22Rv1 (cell line): ENCODE results near the gene UBN1.

Experiments used
- CTCF ChIP-seq: fragments of 450-650 bp; IDR thresholded peaks from 2 replicates; pipeline ENCODE4 v1.5.1; 2017; ENCODE audit warnings: mild to moderate bottlenecking
- ZFX ChIP-seq: fragments of 450-650 bp; IDR thresholded peaks from 2 replicates; pipeline ENCODE4 v1.6.1; 2017; ENCODE audit warnings: antibody characterized with exemption, borderline replicate concordance

GRCh38 chr16:4802659-4803287 is 44.5 kb upstream of the UBN1 start:
- TF ChIP-seq CTCF (no peak), ZFX (no peak)
